Esophagus muscularis mucosa (tissue), 4 donors: ENCODE results near the gene RTL10. TPM values are rescaled to one million over a fixed set of nuclear protein-coding genes. Genes with fewer than 3 reads are reported as not detected.

ENCODE experiments used
- DNase-seq: peaks from one replicate; pipeline ENCODE4 v3.0.0-alpha.2; 2017; ENCODE audit errors: extremely low spot score
- H3K27ac ChIP-seq, 4 donors: fragments of 200-600 bp; sonication (generic); replicated peaks in 1 of 4; 1 replicate in 3 of 4; 2 replicates in 1 of 4; pipeline ENCODE4 v1.5.1; 2016 to 2019; ENCODE audit warnings: mild to moderate bottlenecking in 1 of 4
- H3K27me3 ChIP-seq, 4 donors: fragments of 200-600 bp; sonication (generic); one replicate each; pipeline versions ENCODE4 v1.5.1 to v1.6.0; 2016 to 2019
- H3K36me3 ChIP-seq, 4 donors: fragments of 200-600 bp; sonication (generic); one replicate each; pipeline ENCODE4 v1.5.1; 2016 to 2019
- H3K4me1 ChIP-seq, 4 donors: fragments of 200-600 bp; sonication (generic); one replicate each; pipeline ENCODE4 v1.5.1; 2016 to 2019
- H3K4me3 ChIP-seq, 4 donors: fragments of 200-600 bp; sonication (generic); 1 replicate in 2 of 4; 2 replicates in 2 of 4; pipeline ENCODE4 v1.5.1; 2016 to 2019; ENCODE audit warnings: mild to moderate bottlenecking in 4 of 4, moderate library complexity in 1 of 4
- H3K9me3 ChIP-seq, 4 donors: fragments of 200-600 bp; sonication (generic); 1 replicate in 3 of 4; 2 replicates in 1 of 4; pipeline ENCODE4 v1.5.1; 2016 to 2019
- EP300 ChIP-seq: sonication (generic); formaldehyde crosslinking; IDR thresholded peaks from one replicate; pipeline ENCODE4 v1.6.1; 2017; ENCODE audit warnings: antibody characterized with exemption
- POLR2A ChIP-seq: fragments of 450-650 bp; IDR thresholded peaks from one replicate; pipeline ENCODE4 v1.6.1; 2017; ENCODE audit warnings: antibody characterized with exemption, moderate library complexity, mild to moderate bottlenecking, low read depth
- POLR2AphosphoS5 ChIP-seq, 2 donors: sonication (generic); formaldehyde crosslinking; IDR thresholded peaks; one replicate each; pipeline ENCODE4 v1.6.1; 2017; ENCODE audit warnings: antibody characterized with exemption in 2 of 2
- WGBS: methylation state at CpG from one replicate; pipeline ENCODE4 v1.1.5; 2018; 5-methylcytosine and 5-hydroxymethylcytosine counted together
- intact Hi-C: fragments of 100-400 bp; cut with DNase I; formaldehyde crosslinking; loops from one replicate; pipeline ENCODE4 v1.15.1; 2023
- total RNA-seq, 4 donors: library from RNA; depleted of rRNA; stranded (reverse); fragments of >200 nt; gene quantifications; one replicate each; pipeline versions ENCODE4 v1.1.0 to v1.2.1, GENCODE V29; 2016
- TF ChIP-seq, protein P1 (sequence below), 3 experiments: fragments of 200-600 bp in 2 of 3; fragments of 450-650 bp in 1 of 3; sonication (generic) in 2 of 3; IDR thresholded peaks; one replicate each; pipeline ENCODE4 v1.5.1; 2017 to 2019; ENCODE audit warnings: antibody characterized with exemption in 3 of 3, mild to moderate bottlenecking in 2 of 3, moderate library complexity in 1 of 3

The RTL10 gene
- total RNA-seq, 4 donors from 2014 or later = 5.6 to 14.8 (median 11.1) TPM

DNA sequence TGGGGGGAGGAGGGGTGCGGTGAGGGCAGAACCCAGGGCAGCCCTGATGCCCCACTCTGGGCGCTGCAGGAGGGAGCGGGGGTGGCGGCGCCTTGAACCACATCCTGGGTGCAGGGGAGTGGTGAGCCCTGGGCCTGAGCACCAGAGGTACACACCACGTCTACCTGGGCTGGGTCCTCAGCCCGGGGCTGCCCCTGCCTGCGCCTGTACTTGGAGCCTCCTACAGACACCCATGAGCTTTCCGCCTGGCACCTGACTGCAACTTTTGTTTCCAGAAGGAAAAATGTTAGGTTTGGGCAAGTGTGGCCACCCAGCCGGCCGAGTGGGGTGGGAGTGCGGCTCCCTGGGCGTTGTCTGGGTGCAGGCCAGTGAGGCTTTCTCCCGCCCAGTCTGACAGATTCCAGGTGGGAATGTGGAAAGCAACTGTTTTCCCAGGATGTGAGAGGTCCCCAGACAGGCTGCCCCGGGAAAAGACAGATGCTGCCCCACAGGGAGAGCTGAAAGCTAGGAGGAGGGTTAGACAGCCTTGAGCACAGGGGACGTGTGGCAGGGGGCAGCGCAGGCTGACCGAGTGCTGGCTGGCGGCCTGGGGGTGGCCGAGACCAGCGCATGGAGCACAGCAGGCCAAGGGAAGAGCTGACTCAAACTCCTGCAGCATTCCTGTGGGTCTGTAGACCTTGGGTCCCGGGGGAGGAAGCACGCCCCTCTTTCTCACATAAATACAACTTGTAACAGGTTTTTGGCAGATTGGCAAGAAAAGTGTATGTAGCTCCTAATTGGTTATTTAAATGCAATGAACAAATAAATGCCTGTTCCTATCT, 44.1 kb downstream of the RTL10 start:
- TF ChIP-seq EP300 (no peak), POLR2A (no peak), POLR2AphosphoS5 (IDR thresholded peaks at IDR 0.05) (no peak)
- TF ChIP-seq, protein P1, sequence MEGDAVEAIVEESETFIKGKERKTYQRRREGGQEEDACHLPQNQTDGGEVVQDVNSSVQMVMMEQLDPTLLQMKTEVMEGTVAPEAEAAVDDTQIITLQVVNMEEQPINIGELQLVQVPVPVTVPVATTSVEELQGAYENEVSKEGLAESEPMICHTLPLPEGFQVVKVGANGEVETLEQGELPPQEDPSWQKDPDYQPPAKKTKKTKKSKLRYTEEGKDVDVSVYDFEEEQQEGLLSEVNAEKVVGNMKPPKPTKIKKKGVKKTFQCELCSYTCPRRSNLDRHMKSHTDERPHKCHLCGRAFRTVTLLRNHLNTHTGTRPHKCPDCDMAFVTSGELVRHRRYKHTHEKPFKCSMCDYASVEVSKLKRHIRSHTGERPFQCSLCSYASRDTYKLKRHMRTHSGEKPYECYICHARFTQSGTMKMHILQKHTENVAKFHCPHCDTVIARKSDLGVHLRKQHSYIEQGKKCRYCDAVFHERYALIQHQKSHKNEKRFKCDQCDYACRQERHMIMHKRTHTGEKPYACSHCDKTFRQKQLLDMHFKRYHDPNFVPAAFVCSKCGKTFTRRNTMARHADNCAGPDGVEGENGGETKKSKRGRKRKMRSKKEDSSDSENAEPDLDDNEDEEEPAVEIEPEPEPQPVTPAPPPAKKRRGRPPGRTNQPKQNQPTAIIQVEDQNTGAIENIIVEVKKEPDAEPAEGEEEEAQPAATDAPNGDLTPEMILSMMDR (IDR thresholded peaks at IDR 0.05) = no peak
- Histone ChIP-seq H3K4me1 (peaks cover 0 to 6% (median 3%) of the 10 kb centered on the region in 4 donors), H3K27me3 (no peaks in the 10 kb centered on the region), H3K9me3 (no peaks in the 10 kb centered on the region), H3K4me3 (no peak overlapping the region), H3K27ac (no peak overlapping the region), H3K36me3 (peaks cover 4 to 23% (median 11%) of the 10 kb centered on the region in 4 donors)
- intact Hi-C loops = no loop called here
- 86% methylated on average over 23 of the region's 23 CpGs for WGBS
- no peak for DNase-seq

DNA sequence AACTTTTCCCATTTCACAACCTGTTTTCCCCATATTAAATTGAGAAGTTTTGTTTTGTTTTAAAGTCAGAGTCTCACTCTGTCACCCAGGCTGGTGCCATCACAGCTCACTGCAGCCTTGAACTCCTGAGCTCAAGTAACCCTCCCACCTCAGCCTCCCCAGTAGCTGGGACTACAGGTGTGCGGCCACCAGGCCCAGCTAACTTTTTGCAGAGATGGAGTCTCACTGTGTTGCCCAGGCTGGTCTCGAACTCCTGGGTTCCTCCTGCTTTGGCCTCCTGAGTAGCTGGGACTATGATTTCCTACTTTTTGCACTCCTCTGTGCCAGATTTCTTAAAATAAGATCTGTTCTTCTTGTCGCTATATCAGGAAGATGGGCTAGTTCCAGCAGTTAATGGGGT, 44.9 kb downstream of the RTL10 start:
- Histone ChIP-seq H3K27ac (no peak overlapping the region), H3K9me3 (no peaks in the 10 kb centered on the region), H3K4me1 (peaks cover 0 to 6% (median 3%) of the 10 kb centered on the region in 4 donors), H3K27me3 (no peaks in the 10 kb centered on the region), H3K36me3 (peaks cover 4 to 28% (median 11%) of the 10 kb centered on the region in 4 donors), H3K4me3 (no peak overlapping the region)
- no peak for DNase-seq
- intact Hi-C loops = no loop called here
- WGBS = 98% methylated on average over 3 of the region's 3 CpGs
- no peak for TF ChIP-seq EP300
- no peak for TF ChIP-seq POLR2AphosphoS5 (IDR thresholded peaks at IDR 0.05)
- TF ChIP-seq POLR2A = no peak
- TF ChIP-seq, protein P1 (IDR thresholded peaks at IDR 0.05) = no peak

DNA sequence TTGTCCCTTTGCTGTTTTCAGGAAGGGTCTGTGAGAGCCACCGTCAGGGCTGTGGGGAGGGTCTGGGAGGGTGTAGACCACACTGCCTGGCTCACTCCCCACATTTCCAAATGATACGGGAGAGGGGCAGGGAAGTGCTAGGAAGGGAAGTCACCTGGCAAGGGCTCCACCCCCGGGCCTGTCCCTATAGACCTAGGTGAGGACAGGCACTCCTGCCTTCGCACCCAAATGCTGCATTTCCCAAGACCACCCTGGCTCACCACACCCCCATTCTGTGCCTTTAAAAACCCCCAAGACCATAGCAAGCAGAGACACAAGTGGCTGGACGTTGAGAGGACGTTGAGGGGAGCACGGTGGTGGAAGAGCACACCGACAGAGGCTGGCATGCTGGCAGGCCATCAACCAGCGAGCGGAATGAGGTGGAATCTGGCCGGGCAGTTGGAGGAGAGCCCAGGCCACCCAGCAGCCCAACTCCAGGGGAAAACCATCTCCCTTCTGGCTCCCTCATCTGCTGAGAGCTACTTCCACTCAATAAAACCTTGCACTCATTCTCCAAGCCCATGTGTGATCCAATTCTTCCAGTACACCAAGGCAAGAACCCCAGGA, 45.7 kb downstream of the RTL10 start:
- no peaks in the 10 kb centered on the region for H3K27me3 ChIP-seq
- intact Hi-C loops = no loop called here
- H3K27ac ChIP-seq = no peak overlapping the region
- H3K4me1 ChIP-seq = peaks cover 0 to 6% (median 3%) of the 10 kb centered on the region in 4 donors
- TF ChIP-seq, protein P1 (IDR thresholded peaks at IDR 0.05) = no peak
- TF ChIP-seq POLR2AphosphoS5 (IDR thresholded peaks at IDR 0.05) = no peak
- no peak for TF ChIP-seq POLR2A
- no peak for DNase-seq
- 72% methylated on average over 11 of the region's 11 CpGs for WGBS
- no peaks in the 10 kb centered on the region for H3K9me3 ChIP-seq
- no peak overlapping the region for H3K4me3 ChIP-seq
- peaks cover 4 to 28% (median 11%) of the 10 kb centered on the region in 4 donors for H3K36me3 ChIP-seq

DNA sequence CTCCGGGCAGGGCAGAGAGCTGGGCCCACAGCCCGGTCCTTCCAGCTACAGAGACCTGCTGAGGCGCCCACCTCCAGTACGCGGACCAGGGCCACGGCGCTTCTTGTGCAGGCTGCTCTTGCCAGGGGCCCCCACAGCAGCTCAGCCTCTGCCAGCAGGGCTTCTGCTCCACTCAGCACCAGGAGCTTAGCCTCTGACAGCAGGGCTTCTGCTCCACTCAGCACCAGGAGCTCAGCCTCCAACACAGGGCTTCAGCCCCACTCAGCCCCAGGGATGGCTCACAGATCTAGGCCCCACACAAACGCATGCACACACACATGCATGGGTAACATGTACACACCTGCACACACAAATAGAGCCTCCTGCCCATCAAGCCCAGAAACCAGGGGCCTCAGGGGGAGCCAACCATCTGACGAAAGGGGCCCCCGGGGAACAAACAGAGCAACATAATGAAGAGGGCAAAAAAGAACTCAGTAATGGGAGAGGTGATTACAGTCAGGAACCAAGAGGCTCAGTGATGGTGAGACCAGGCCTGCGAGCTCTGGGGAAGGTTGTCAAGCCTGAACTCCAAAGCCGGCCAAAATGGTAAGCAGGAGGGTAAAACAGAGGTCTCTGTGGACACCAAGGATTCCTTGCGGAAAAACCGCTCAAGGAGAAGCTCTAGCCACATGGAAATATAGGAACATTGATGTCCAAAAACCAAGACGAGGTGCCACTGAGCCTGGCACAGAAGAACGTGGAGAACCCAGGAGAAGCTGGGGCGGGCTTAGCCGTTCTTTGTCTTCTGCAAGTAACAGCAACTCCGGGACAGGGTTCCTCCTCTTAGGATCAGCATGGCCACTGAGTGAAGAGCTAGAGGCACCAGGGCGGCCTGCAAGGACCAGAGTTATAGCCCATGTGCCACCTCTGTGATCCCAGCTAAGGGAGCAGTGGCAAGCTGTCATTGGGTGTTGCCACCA, 46.5 kb downstream of the RTL10 start:
- no peaks in the 10 kb centered on the region for H3K27me3 ChIP-seq

More for the DNA sequence above, 46.5 kb downstream of the RTL10 start:
- TF ChIP-seq, protein P1 (IDR thresholded peaks at IDR 0.05) = no peak
- no peak for TF ChIP-seq POLR2AphosphoS5 (IDR thresholded peaks at IDR 0.05)
- TF ChIP-seq POLR2A = no peak
- TF ChIP-seq EP300 = no peak
- peaks cover 4 to 30% (median 9%) of the 10 kb centered on the region in 4 donors for H3K36me3 ChIP-seq
- H3K4me3 ChIP-seq = no peak overlapping the region
- WGBS = 95% methylated on average over 14 of the region's 20 CpGs
- DNase-seq = no peak
- H3K27ac ChIP-seq = no peak overlapping the region
- H3K4me1 ChIP-seq = peaks cover 0 to 6% (median 3%) of the 10 kb centered on the region in 4 donors
- intact Hi-C loops = no loop called here
- no peaks in the 10 kb centered on the region for H3K9me3 ChIP-seq
